Stimulated activated CD8-positive, alpha-beta memory T cell treated with anti-CD3 and anti-CD28 coated beads, Interleukin-7, amount 100 ng/mL, for 1 hour (primary cell): ENCODE measurements around the gene NLRC3.

Experiments
- DNase-seq, 2 donors: peaks; one replicate each; pipeline ENCODE4 v3.0.0-alpha.2; 2020; ENCODE audit warnings: low read depth in 2 of 2

The NLRC3 gene

GRCh38 chr16:3548859-3549258, 28.3 kb downstream of the NLRC3 start:
- DNase-seq, result no peak

DNA sequence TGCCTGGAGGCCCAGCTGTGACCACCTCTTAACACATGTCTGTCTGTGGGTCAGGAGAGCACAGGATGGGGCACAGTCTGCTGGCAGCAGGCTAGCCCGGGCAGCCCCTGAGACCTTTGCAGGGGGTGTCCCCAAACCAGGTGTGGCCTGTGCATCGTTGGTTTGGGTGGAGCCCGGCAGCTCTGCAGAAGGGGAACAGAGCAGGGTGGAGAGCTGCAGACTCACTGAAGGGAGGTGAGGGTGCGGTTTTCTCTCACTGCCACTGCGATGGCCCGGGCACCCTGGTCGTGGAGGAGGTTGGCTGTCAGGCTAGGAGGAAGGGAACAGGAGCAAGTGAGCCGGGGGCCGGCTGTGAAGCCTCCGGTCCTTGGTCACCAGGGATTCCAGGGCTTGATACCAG, 28.8 kb downstream of the NLRC3 start:
- no peak for DNase-seq

- no peak for DNase-seq
Measured at GRCh38 chr16:3546986-3547682, 30.1 kb downstream of the NLRC3 start.

DNA sequence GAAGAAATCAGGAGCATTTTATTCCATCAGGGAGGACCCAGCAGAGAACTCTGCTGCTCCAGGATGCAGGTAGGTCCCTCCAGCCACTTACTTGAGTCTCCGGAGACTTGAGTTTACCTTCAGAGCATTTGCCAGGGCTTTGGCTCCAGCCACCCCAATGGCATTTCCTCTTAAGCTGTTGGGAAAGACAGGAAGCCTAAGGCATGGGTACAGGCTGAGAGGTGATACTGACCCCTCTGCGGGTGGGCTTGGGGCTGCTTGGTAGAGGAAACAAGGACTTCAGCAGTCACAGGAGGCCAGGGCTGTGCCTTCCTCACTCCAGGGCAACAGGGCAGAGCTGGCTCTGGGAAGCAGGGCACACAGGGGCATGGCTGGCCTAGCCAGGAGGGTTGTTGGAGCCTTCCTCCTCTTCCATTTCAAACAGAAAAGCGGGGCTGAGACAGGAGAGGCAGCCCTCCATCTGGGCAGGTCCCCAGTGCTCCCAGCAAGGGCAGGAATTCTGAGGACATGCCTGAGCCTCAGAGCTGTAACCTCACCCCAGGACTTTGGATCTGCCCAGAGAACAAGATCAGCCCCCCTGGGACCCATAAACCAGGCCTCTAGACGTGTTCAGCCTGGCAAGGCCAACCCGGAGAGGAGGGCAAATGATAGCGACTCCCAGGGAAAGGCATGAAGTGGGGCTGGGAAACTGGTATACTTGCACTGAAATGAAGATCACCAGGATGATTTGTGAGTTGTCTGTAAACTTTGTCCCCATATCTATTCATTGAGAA, 34.4 kb downstream of the NLRC3 start:
- no peak for DNase-seq

DNA sequence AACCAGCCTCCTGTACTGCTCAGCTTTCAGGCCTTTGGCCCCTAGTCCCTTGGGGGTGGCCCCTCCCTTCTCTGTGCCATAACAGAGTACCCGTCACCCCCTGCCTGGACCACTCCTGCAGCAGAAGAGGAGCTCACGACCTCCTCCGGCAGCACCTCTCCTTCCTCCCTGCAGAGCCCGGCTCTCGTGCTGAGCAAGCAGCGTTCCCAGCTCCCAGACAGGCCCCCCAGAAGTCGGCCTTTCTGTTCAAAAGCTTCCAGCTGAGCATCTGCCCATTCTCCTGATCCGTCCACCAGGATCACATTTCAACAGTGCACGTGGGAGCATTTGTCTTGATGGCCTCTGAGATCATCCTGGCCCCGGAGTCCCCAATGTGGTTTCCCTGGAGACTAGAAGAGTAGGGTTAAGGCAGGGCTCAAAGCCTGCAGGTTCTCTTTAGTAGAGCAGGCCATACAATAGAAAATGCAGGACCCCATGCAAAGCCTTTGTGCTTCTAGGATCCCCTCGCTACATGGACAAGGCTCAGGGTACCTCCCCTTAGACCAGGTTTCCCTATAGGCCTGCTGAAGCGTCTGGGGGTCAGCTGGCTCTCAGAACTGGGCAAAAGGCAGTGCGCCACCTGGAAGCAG, 35.6 kb downstream of the NLRC3 start:
- DNase-seq, result no peak

GRCh38 chr16:3538222-3538621, 39.0 kb downstream of the NLRC3 start:
- no peak for DNase-seq

- DNase-seq, result no peak
Measured at GRCh38 chr16:3536851-3537250, 40.4 kb downstream of the NLRC3 start.

- DNase-seq, result no peak
Measured at GRCh38 chr16:3536271-3536731, 40.9 kb downstream of the NLRC3 start.

DNA sequence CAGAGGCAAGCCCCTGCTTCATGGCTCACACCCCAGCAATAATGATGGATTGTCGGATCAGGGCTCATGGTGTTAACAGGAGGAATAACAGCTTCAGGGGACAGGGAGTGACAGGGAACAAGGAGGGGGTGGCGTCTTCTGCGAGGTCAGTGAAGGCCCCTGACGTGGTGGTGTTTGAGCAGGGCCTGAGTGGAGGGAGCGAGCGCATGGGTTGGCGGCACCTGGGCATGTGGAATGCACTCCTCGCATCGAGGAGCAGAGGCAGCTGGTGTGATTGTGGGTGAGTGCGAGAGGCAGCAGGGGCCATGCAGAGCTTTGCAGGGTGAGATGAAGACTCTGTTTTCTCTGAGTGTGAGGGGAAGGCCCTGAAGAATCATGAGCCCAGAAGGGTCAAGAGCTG, 43.1 kb downstream of the NLRC3 start:
- no peak for DNase-seq

DNA sequence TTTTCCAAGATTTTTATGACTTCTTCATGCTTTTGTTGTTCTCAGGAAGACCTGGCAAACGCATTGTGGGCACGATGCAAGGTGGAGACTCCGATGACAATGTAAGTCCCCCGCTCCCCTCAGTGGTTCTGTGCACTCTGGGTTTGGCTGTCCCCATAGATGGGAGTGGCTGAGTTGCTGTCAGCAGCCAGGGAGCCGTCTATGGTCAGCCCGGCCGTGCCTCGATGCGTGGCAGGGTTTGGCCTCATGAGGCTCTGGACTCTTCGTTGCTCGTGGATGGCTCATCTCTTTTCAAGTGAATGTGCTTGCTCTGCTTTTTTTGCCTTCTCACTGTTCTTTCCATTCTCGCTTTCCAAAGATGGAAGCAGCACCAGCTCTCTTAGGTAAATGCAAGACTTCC, 44.5 kb downstream of the NLRC3 start:
- DNase-seq, result no peak

DNA sequence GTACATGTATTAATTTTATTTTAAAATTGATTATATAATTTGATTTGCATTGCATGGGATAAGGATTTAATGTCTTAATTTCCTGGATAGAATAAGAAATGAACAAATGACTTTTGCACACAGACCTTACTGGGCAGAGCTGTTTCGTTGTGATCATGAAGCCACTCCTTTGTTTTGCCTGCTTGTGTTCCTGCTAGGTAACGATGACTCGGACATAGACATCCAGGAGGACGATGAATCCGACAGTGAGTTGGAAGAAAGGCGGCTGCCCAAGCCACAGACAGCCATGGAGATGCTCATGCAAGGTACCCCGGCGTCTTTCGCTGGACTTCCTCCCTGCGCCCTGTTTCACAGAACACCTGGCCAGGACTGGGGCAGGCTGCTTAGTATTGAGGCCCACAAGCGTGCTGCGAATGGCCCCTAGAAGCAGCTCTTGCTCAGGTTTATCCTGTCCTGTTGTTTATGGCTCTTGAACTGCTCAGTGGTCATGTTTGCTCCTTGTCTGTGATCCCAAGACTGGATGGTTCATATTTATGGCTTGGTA, 46.8 kb downstream of the NLRC3 start:
- DNase-seq, result no peak

DNA sequence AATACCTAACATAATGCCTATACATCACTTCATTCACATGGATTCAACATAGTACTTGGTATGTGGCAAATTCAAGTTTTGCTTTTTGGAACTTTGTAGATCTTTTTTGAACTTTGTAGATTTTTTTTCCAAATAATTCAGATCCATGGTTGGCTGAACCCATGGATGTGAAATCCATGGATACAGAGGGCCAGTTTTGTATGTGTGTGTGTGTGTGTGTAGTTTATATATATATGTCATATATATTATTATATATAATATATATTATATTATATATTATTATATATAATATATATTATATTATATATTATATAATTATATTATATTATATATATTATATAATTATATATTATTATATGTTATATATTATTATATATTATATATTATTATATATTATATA, 48.0 kb downstream of the NLRC3 start:
- no peak for DNase-seq

GRCh38 chr16:3528406-3528805, 48.8 kb downstream of the NLRC3 start:
- DNase-seq, result no peak

DNA sequence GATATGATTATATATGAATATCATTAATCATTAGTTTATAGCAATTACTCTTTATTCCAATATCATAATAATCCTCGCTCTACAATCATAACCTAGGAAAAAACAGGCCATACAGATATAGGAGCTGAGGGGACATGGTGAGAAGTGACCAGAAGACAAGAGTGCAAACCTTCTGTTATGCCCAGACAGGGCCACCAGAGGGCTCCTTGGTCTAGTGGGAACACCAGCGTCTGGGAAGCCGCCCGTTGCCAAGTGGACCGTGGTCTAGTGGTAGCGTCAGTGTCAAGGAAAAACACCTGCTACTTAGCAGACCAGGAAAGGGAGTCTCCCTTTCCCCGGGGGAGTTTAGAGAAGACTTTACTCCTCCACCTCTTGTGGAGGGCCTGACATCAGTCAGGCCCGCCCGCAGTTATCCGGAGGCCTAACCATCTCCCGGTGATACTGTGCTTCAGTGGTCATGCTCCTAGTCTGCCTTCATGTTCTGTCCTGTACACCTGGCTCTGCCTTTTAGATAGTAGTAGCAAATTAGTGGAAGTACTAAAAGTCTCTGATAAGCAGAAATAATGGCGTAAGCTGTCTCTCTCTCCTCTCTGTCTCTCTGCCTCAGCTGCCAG, 49.9 kb downstream of the NLRC3 start:
- peak in 1 of 2 donors; percentile 31 for DNase-seq

DNA sequence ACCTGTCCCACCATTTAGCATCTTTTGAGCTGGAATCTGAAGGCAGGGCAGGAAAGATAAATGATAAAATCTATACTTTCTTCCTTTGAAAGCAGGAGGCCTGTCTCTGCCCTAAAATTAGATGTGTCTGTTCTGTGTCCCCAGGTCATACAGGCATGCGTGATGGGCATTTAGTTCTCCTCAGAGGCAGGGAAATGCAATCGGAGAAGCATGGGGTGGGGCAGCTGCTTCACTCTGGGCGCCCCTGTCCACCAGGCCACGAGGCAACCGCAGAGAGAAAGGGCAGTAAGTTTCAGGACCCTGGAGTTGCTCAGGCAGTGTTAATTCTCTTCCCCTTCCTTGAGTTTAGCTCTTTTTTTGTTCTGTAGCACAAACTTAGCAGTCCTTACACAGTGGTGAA, 51.3 kb downstream of the NLRC3 start:
- DNase-seq, result no peak

- DNase-seq, result no peak
Measured at GRCh38 chr16:3523281-3523680, 53.9 kb downstream of the NLRC3 start.

GRCh38 chr16:3520841-3521240, 56.4 kb downstream of the NLRC3 start:
- no peak for DNase-seq

DNA sequence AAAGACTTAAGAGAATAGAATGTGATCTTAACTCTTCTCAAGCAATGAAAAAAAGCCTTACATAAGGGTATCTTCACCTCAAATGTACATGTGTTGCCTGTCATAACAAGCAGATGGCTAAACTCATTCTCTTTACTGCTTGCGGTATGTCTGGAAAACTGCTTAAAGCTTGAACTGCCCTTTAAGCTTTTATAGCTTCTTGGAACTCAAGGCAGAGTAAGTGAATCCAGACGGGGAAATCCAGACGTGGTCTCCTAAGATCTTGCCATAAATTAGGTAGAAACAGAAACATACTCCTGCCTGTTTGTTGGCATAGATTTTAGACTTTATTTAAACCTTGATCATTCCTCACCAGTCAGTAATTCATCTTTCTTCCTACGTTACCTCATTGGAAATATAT, 56.8 kb downstream of the NLRC3 start:
- no peak for DNase-seq

DNA sequence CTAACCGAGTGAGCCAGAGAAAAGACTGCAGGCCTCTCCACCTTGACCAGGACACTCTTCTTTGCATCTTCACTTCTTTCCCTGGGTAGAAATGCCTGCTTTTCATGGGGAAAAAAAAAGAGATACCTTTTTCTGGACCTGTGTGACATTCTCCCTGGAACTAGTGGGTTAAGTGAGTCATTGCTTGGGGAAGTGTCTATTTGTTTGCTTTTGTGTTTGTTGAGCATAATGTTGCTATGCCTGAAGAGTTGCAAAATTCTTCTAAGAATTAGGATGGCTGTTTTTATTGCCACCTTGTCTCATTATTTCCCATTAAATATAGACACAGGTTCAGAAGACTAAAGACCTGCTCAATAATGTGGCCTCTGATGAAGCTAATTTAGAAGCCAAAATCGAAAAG, 57.6 kb downstream of the NLRC3 start:
- DNase-seq, result no peak

DNA sequence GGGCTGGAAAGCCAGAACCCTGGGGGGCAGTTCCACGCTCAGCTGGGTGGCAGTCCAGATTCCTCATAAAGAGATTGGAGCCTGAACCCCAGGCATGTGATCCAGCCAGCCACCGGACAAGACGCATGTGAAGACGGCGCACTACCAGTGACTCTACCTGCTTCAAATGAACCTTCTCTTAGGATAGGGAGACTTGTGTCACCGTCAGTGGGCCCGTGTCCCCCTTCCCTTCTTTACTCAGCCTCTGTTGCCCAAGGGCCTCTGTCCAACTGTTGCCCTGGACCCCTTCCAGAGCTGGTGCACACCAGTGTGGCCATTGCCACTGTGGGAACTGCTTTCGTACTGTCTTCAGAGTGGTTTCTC, 58.2 kb downstream of the NLRC3 start:
- DNase-seq, result no peak

- no peak for DNase-seq
Measured at GRCh38 chr16:3518292-3518985, 58.8 kb downstream of the NLRC3 start.

- no peak for DNase-seq
Measured at GRCh38 chr16:3515897-3516296, 61.3 kb downstream of the NLRC3 start.
